Left cardiac atrium (tissue), 4 donors: ENCODE measurements around the gene ARMH4. TPM values are rescaled to one million over a fixed set of nuclear protein-coding genes. Genes with fewer than 3 reads are reported as not detected.
"Not testable (repeated sequence)": the region's sequence is repeated elsewhere in the genome, so short reads cannot be mapped to it uniquely, and the experiment has no call there.

ENCODE experiments used
- ATAC-seq, 2 donors: fragments of 200-7000 bp; cut with Tn5 transposase; one replicate each; pipeline ENCODE4 v1.9.1; 2020; ENCODE audit warnings: mild to moderate bottlenecking in 2 of 2, moderate library complexity in 2 of 2
- DNase-seq: peaks from one replicate; pipeline ENCODE4 v3.0.0-alpha.2; 2020
- intact Hi-C, 2 donors: fragments of 100-400 bp; cut with DNase I; formaldehyde crosslinking; loops; one replicate each; pipeline versions ENCODE4 v1.14.1 to v1.15.1; 2022 to 2023
- total RNA-seq, 2 donors: library from RNA; stranded (reverse); fragmentation: NEBNext Ultra II Directional; extraction: Animal tissue kit (Norgen Biotek cat#: 25700); gene quantifications; one replicate each; pipeline ENCODE4 v1.2.1, GENCODE V29; 2021
- donor health status: DM: no; HTN: yes; CAD: no.
- donor health status: DM: no; HTN: yes; CAD: no; lungs with severe emphysema.
- donor health status: DM: yes; HTN: yes; CAD: no.
- donor health status: Dilated cardiomyopathy.

ARMH4 gene
- total RNA-seq, 2 donors from 2014 or later = 6.4 to 15.8 TPM

- ATAC-seq (no peak), DNase-seq (no peak)
- intact Hi-C loops = no loop called here
Observed at GRCh38 chr14:58150243-58150805, 1.7 kb downstream of the ARMH4 start.

GRCh38 chr14:58149196-58149595 lies 2.8 kb downstream of the ARMH4 start:
- no peak for ATAC-seq
- intact Hi-C loops = no loop called here
- DNase-seq = no peak

GRCh38 chr14:58146399-58146798 lies 5.6 kb downstream of the ARMH4 start:
- intact Hi-C loops = no loop called here
- ATAC-seq = no peak

GRCh38 chr14:58145936-58146335 lies 6.1 kb downstream of the ARMH4 start:
- intact Hi-C loops = no loop called here
- ATAC-seq (no peak), DNase-seq (no peak)

More at GRCh38 chr14:58146399-58146798, 5.6 kb downstream of the ARMH4 start:
- DNase-seq = no peak

- intact Hi-C loops = no loop called here
- no peak for ATAC-seq
- DNase-seq = no peak
Observed at GRCh38 chr14:58143106-58143505, 8.9 kb downstream of the ARMH4 start.

GRCh38 chr14:58141893-58142292 lies 10.1 kb downstream of the ARMH4 start:
- intact Hi-C loops = no loop called here
- DNase-seq (no peak), ATAC-seq (no peak)

- ATAC-seq = no peak
- intact Hi-C loops = no loop called here
- DNase-seq = no peak
Observed at GRCh38 chr14:58138714-58139482, 13.1 kb downstream of the ARMH4 start.

- intact Hi-C loops = no loop called here
- ATAC-seq = peak; percentile 31 to 59
- no peak for DNase-seq
Observed at GRCh38 chr14:58138031-58138713, 13.8 kb downstream of the ARMH4 start.

GRCh38 chr14:58133739-58134138 lies 18.3 kb downstream of the ARMH4 start:
- peak in 1 of 2 donors; percentile 80 for ATAC-seq
- no peak for DNase-seq
- intact Hi-C loops = no loop called here

- intact Hi-C loops = no loop called here
- ATAC-seq (peak in 1 of 2 donors; percentile 36), DNase-seq (no peak)
Observed at GRCh38 chr14:58131386-58131785, 20.6 kb downstream of the ARMH4 start.

GRCh38 chr14:58130116-58130782 lies 21.8 kb downstream of the ARMH4 start:
- ATAC-seq (peak in 1 of 2 donors; percentile 16), DNase-seq (no peak)

GRCh38 chr14:58129208-58129607 lies 22.8 kb downstream of the ARMH4 start:
- intact Hi-C loops = no loop called here
- no peak for DNase-seq
- ATAC-seq = no peak

More at GRCh38 chr14:58130116-58130782, 21.8 kb downstream of the ARMH4 start:
- intact Hi-C loops = no loop called here

GRCh38 chr14:58128416-58128815 lies 23.6 kb downstream of the ARMH4 start:
- intact Hi-C loops = no loop called here
- DNase-seq (no peak), ATAC-seq (no peak)

GRCh38 chr14:58122546-58122945 lies 29.5 kb downstream of the ARMH4 start:
- intact Hi-C loops, ATAC-seq, DNase-seq: not testable (repeated sequence)

GRCh38 chr14:58121530-58122186 lies 30.4 kb downstream of the ARMH4 start:
- intact Hi-C loops = no loop called here
- DNase-seq (no peak), ATAC-seq (no peak)

GRCh38 chr14:58119381-58119780 lies 32.6 kb downstream of the ARMH4 start:
- DNase-seq (no peak), ATAC-seq (no peak)
- intact Hi-C loops = no loop called here

GRCh38 chr14:58118097-58118815 lies 33.8 kb downstream of the ARMH4 start:
- ATAC-seq (no peak), DNase-seq (no peak)
- intact Hi-C loops = no loop called here

- ATAC-seq (no peak), DNase-seq (no peak)
- intact Hi-C loops = loop anchor here (2.0 to 5.0 kb wide), 2 partner anchors 55 to 58 kb away; no protein-coding TSS in a partner anchor
Observed at GRCh38 chr14:58109744-58110143, 42.3 kb downstream of the ARMH4 start.
